Neural cell (in vitro differentiated cells): ENCODE measurements around the gene ZCWPW1. TPM values are rescaled to one million over a fixed set of nuclear protein-coding genes. Genes with fewer than 3 reads are reported as not detected.

Experiments used
- H2AFZ ChIP-seq: fragments of 200-600, 300-800 bp; sonication (generic), shearing (Covaris generic); 2 replicates; pipeline ENCODE4 v1.6.0; 2014; ENCODE audit warnings: low read depth, mild to moderate bottlenecking, antibody characterized with exemption, low read length, moderate library complexity
- H3F3A ChIP-seq: fragments of 200-600 bp; shearing (Covaris generic); 2 replicates; pipeline ENCODE4 v1.6.1; 2016; ENCODE audit warnings: mild to moderate bottlenecking, moderate library complexity, mixed read lengths, antibody characterized with exemption, low read length; ENCODE audit not compliant: insufficient read depth, poor library complexity, severe bottlenecking
- H3K27ac ChIP-seq: fragments of 200-600, 300-800 bp; sonication (generic), shearing (Covaris generic); 2 replicates; pipeline ENCODE4 v1.5.1; 2014; ENCODE audit warnings: mild to moderate bottlenecking, low read length, moderate library complexity
- H3K27me3 ChIP-seq: fragments of 300-800, 200-600 bp; sonication (generic), shearing (Covaris generic); 2 replicates; pipeline ENCODE4 v1.6.0; 2014; ENCODE audit warnings: mild to moderate bottlenecking, low read depth, low read length, moderate library complexity; ENCODE audit not compliant: insufficient read depth
- H3K36me3 ChIP-seq: fragments of 300-800, 200-600 bp; sonication (generic), shearing (Covaris generic); 2 replicates; pipeline ENCODE4 v1.5.1; 2014; ENCODE audit warnings: mild to moderate bottlenecking, antibody characterized with exemption, low read length, moderate library complexity; ENCODE audit not compliant: insufficient read depth
- H3K4me2 ChIP-seq: fragments of 300-800, 200-600 bp; sonication (generic), shearing (Covaris generic); 2 replicates; pipeline ENCODE4 v1.6.0; 2014; ENCODE audit warnings: mild to moderate bottlenecking, low read length
- H3K4me3 ChIP-seq: fragments of 300-800, 200-600 bp; sonication (generic), shearing (Covaris generic); 2 replicates; pipeline ENCODE4 v1.5.1; 2014; ENCODE audit warnings: mild to moderate bottlenecking, low read length, moderate library complexity
- H3K79me2 ChIP-seq: fragments of 200-600 bp; shearing (Covaris generic); replicated peaks from 2 replicates; pipeline ENCODE4 v1.6.0; 2014; ENCODE audit warnings: mild to moderate bottlenecking, low read length, moderate library complexity; ENCODE audit not compliant: insufficient read depth
- H3K9ac ChIP-seq: fragments of 300-800, 200-600 bp; sonication (generic), shearing (Covaris generic); 2 replicates; pipeline ENCODE4 v1.6.1; 2016; ENCODE audit warnings: mild to moderate bottlenecking, low read length, mixed read lengths
- H3K9me2 ChIP-seq: fragments of 200-600 bp; shearing (Covaris generic); 2 replicates; pipeline ENCODE4 v1.6.1; 2016; ENCODE audit warnings: mild to moderate bottlenecking, low read length, mixed read lengths; ENCODE audit not compliant: insufficient read depth
- H3K9me3 ChIP-seq: fragments of 200-600, 300-800 bp; sonication (generic), shearing (Covaris generic); 2 replicates; pipeline ENCODE4 v1.6.1; 2016; ENCODE audit warnings: mild to moderate bottlenecking, mixed run types, low read length, moderate library complexity, mixed read lengths
- H4K20me1 ChIP-seq: fragments of 200-600 bp; shearing (Covaris generic); 2 replicates; pipeline ENCODE4 v1.6.1; 2016; ENCODE audit warnings: mild to moderate bottlenecking, mixed run types; ENCODE audit not compliant: insufficient read depth
- EP300 ChIP-seq: fragments of 450-650 bp; conservative IDR thresholded peaks from 2 replicates; pipeline ENCODE4 v1.6.1; 2014; ENCODE audit warnings: antibody characterized with exemption, mild to moderate bottlenecking, moderate library complexity; ENCODE audit not compliant: poor library complexity, severe bottlenecking
- EZH2 ChIP-seq: fragments of 200-600, 300-800 bp; shearing (Covaris generic), sonication (generic); IDR thresholded peaks from 2 replicates; pipeline ENCODE4 v1.6.1; 2014; ENCODE audit warnings: antibody characterized with exemption, low read length, borderline replicate concordance, mild to moderate bottlenecking; ENCODE audit not compliant: insufficient read depth, poor library complexity, severe bottlenecking
- MXI1 ChIP-seq: fragments of 450-650 bp; conservative IDR thresholded peaks from 2 replicates; pipeline ENCODE4 v1.6.1; 2014; ENCODE audit warnings: antibody characterized with exemption, mild to moderate bottlenecking; ENCODE audit not compliant: poor library complexity, severe bottlenecking
- POLR2AphosphoS5 ChIP-seq: IDR thresholded peaks from 2 replicates; pipeline ENCODE4 v1.6.1; 2012
- RAD21 ChIP-seq: fragments of 450-650 bp; conservative IDR thresholded peaks from 2 replicates; pipeline ENCODE4 v1.6.1; 2014; ENCODE audit warnings: antibody characterized with exemption, mild to moderate bottlenecking, moderate library complexity
- SMC3 ChIP-seq: fragments of 450-650 bp; conservative IDR thresholded peaks from 2 replicates; pipeline ENCODE4 v1.6.1; 2014; ENCODE audit warnings: antibody characterized with exemption, mild to moderate bottlenecking, moderate library complexity; ENCODE audit not compliant: poor library complexity
- TAF1 ChIP-seq: IDR thresholded peaks from 2 replicates; pipeline ENCODE4 v1.6.1; 2012; ENCODE audit warnings: low read depth
- polyA plus RNA-seq: library from polyadenylated mRNA; depleted of rRNA; stranded (reverse); fragments of >200 nt; gene quantifications from 2 replicates; pipeline ENCODE4 v1.2.3, GENCODE V29; 2014
- TF ChIP-seq, protein P1 (sequence below): fragments of 450-650 bp; IDR thresholded peaks from 2 replicates; pipeline ENCODE4 v1.5.1; 2014; ENCODE audit warnings: antibody characterized with exemption, mild to moderate bottlenecking, moderate library complexity; ENCODE audit not compliant: poor library complexity, severe bottlenecking
- TF ChIP-seq, protein P2 (sequence below): IDR thresholded peaks from 2 replicates; pipeline ENCODE4 v1.6.1; 2012; ENCODE audit warnings: borderline replicate concordance

The ZCWPW1 gene
- polyA plus RNA-seq, 1 donor from 2014 or later = 6.8 TPM

DNA sequence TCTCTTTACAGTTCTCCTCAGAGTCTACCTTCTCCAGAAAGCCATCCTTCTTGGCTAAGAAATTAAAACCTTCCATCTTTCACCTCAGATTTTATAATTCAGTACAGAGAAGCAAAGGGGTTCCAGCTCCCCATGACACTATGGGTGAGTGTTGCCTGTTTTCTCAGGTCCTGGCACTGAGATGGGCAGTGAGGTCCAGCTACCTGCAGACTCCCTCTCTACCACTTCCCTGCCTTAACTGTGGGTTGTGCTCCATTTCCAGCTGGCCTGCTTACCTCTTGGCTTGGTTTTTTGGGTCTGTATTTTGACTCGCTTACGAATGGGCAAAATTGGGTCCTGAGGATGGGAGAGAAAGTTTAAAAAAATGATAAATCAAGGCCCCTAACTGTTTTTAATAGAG, 26.3 kb downstream of the ZCWPW1 start:
- no peaks in the 10 kb centered on the region for H3F3A ChIP-seq
- no peak overlapping the region for H2AFZ ChIP-seq
- H3K9me3 ChIP-seq = no peaks in the 10 kb centered on the region
- no peak overlapping the region for H3K4me3 ChIP-seq
- no peaks in the 10 kb centered on the region for H3K27me3 ChIP-seq
- H3K27ac ChIP-seq = no peak overlapping the region
- H3K4me2 ChIP-seq = no peak overlapping the region
- H3K36me3 ChIP-seq = no peaks in the 10 kb centered on the region
- no peaks in the 10 kb centered on the region for H3K9me2 ChIP-seq
- H4K20me1 ChIP-seq = no peaks in the 10 kb centered on the region
- TF ChIP-seq RAD21 (no peak), POLR2AphosphoS5 (no peak), EZH2 (no peak), TAF1 (no peak)
- H3K9ac ChIP-seq = no peak overlapping the region
- no peaks in the 10 kb centered on the region for H3K79me2 ChIP-seq

DNA sequence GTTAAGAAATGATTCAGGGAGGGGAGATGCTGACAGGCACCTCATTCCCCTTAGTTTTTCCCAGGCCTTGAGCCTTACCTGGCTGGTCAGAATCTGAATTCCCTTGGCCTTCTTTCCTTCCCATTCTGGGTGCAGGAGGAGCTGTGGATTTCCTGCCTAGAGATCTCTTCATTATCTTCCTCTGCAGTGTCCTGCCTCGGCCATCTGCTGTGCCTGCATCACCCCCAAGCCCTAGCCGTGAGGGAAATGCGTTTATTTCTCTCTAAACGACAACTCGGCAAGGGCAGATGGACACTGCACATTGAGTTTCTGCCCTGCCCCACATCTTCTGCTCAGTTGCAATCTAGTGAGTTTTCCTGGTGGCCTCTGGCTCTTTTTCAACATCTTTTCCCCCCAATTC, 26.7 kb downstream of the ZCWPW1 start:
- Histone ChIP-seq H3K79me2 (no peaks in the 10 kb centered on the region), H3K9me3 (no peaks in the 10 kb centered on the region), H3K4me3 (no peak overlapping the region), H3K4me2 (no peak overlapping the region), H3K36me3 (no peaks in the 10 kb centered on the region), H3K27me3 (no peaks in the 10 kb centered on the region), H3K9me2 (no peaks in the 10 kb centered on the region), H3K9ac (no peak overlapping the region), H2AFZ (no peak overlapping the region), H3K27ac (no peak overlapping the region), H4K20me1 (no peaks in the 10 kb centered on the region), H3F3A (no peaks in the 10 kb centered on the region)
- TF ChIP-seq EP300 (no peak), TAF1 (no peak), MXI1 (no peak), POLR2AphosphoS5 (no peak), RAD21 (no peak), EZH2 (no peak), SMC3 (no peak)
- TF ChIP-seq, protein P1, sequence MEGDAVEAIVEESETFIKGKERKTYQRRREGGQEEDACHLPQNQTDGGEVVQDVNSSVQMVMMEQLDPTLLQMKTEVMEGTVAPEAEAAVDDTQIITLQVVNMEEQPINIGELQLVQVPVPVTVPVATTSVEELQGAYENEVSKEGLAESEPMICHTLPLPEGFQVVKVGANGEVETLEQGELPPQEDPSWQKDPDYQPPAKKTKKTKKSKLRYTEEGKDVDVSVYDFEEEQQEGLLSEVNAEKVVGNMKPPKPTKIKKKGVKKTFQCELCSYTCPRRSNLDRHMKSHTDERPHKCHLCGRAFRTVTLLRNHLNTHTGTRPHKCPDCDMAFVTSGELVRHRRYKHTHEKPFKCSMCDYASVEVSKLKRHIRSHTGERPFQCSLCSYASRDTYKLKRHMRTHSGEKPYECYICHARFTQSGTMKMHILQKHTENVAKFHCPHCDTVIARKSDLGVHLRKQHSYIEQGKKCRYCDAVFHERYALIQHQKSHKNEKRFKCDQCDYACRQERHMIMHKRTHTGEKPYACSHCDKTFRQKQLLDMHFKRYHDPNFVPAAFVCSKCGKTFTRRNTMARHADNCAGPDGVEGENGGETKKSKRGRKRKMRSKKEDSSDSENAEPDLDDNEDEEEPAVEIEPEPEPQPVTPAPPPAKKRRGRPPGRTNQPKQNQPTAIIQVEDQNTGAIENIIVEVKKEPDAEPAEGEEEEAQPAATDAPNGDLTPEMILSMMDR = no peak
- TF ChIP-seq, protein P2, sequence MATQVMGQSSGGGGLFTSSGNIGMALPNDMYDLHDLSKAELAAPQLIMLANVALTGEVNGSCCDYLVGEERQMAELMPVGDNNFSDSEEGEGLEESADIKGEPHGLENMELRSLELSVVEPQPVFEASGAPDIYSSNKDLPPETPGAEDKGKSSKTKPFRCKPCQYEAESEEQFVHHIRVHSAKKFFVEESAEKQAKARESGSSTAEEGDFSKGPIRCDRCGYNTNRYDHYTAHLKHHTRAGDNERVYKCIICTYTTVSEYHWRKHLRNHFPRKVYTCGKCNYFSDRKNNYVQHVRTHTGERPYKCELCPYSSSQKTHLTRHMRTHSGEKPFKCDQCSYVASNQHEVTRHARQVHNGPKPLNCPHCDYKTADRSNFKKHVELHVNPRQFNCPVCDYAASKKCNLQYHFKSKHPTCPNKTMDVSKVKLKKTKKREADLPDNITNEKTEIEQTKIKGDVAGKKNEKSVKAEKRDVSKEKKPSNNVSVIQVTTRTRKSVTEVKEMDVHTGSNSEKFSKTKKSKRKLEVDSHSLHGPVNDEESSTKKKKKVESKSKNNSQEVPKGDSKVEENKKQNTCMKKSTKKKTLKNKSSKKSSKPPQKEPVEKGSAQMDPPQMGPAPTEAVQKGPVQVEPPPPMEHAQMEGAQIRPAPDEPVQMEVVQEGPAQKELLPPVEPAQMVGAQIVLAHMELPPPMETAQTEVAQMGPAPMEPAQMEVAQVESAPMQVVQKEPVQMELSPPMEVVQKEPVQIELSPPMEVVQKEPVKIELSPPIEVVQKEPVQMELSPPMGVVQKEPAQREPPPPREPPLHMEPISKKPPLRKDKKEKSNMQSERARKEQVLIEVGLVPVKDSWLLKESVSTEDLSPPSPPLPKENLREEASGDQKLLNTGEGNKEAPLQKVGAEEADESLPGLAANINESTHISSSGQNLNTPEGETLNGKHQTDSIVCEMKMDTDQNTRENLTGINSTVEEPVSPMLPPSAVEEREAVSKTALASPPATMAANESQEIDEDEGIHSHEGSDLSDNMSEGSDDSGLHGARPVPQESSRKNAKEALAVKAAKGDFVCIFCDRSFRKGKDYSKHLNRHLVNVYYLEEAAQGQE = no peak

DNA sequence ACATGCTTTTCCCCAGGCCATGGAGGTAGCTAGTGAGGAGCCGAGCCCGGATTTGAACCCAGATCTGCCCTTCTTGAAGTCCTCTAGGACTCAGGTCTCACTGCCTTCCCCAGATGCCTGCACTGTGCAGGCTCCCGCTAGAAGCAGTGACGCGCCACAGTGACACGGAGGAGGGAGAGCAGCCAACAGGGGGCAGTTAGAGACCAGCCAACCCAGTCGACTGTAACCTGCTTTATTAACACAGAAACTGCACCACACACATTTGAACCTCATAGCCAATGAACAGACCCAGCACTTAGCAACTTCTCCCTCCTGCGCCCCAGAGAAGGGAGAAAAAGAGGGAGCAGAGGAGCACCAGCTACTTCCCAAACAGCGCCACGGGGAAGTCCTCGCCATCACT, 27.8 kb downstream of the ZCWPW1 start:
- H4K20me1 ChIP-seq = no peaks in the 10 kb centered on the region
- H3K4me3 ChIP-seq = no peak overlapping the region
- H3K9me3 ChIP-seq = no peaks in the 10 kb centered on the region
- H2AFZ ChIP-seq = no peak overlapping the region
- no peak overlapping the region for H3K9ac ChIP-seq
- no peaks in the 10 kb centered on the region for H3F3A ChIP-seq
- no peaks in the 10 kb centered on the region for H3K36me3 ChIP-seq
- H3K4me2 ChIP-seq = no peak overlapping the region
- H3K9me2 ChIP-seq = no peaks in the 10 kb centered on the region
- TF ChIP-seq RAD21 = peak; percentile 32
- no peak for TF ChIP-seq POLR2AphosphoS5
- TF ChIP-seq, protein P1 = peak; percentile 36
- H3K79me2 ChIP-seq = no peaks in the 10 kb centered on the region
- no peak overlapping the region for H3K27ac ChIP-seq
- no peaks in the 10 kb centered on the region for H3K27me3 ChIP-seq
